Measurements from ENCODE around the gene KMT2C.
"Not testable (repeated sequence)": the region's sequence is repeated elsewhere in the genome, so short reads cannot be mapped to it uniquely, and the experiment has no call there.

Gene KMT2C

DNA sequence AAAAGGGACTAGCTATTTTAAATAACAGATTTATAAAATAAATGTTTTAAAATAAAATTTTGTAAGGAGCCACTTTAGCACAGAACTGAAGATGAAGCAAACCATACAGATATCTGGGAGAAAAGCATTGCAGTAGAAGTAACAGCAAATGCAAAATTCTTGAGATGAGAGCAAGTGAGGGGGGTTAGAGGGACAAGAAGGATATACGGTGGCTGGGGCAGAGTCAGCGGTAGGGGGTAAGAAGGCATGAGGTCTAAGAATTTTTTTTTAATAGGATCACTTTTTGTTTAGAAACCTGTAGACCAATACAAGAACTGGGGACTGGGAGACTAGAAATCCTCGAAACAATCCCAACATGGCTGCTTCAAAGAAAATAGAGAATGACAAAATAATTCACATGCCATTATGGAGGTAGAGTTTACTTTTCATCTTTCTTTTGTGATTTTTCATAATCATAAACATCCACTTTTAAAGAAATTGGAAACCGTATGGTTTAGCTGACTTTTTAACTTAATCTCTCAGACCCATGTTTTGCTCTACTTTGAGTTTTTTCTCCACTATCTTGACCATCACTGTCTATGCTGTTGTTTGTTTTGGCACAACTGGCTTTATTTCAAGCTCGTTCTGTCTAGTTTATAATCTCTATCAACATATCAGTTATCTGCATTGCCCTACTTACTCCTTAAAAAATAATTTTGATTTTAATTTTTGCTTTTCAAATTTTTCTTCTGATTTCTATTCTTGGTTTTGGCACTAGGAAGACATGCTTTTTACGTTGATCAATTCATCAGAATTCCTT, 73.5 kb downstream of the KMT2C start:
- no peak for DNase-seq (ENCODE audit: low read depth, low spot score)

DNA sequence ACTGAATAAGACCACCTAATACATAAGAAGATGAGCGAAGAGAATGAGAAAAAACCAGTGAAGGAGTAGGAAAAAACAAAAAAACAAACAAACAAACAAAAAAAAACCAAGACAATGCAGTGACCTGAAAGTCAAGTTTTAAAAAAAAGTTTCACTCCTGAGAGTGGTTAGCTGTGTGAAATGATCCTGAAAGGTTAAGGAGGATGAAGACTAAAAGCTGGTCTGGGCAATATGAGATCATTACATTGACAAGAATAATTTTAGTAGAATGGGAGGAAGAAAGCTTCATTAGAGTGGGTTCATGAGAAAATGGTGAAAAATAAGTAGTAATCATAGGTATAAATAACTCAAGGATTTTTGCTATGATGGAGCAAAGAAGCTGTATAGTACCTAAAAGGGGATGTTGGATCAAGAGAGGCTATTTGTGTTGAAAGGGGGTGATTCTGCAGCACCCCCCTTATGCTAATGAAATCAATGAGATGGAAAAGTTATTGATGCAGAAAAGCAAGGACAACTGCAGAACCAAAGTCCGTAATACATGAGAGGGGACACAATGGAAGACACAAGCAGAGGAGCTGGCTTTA, 80.2 kb downstream of the KMT2C start:
- DNase-seq (ENCODE audit: low read depth, low spot score): no peak

DNA sequence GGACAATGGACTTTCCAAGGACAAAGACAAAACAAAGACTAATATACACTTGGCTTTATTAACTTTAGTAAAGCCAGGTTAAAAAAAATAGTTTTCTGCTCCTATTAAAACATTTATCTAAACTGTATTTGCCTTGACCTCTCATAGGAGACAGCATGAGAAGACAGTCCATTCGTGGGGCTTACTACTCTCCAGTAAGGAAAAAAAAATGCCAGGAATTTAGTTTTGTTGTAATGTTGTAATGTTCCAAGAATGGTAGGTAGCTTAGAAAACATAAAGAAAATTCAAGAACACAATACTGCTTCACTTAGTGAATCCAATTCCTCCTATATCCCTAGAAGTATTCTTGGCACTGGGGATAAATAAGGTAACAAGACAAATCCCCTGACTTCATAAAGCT, 81.7 kb downstream of the KMT2C start:
- DNase-seq (ENCODE audit: low read depth, low spot score): no peak

DNA sequence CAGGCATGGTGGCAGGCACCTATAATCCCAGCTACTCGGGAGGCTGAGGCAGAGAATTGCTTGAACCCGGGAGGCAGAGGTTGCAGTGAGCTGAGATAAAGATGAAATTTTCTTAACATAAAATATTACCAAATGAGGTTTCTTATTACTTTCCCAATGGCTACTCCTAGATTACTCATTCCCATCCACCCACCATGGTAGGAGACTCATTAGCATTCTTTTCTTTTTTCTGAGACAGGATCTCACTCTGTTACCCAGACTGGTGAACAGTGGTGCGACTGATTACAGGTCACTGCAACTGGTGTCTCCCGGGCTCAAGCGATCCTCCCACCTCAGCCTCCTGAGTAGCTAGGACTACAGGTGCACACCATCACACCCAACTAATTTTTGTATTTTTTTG, 82.5 kb downstream of the KMT2C start:
- DNase-seq (ENCODE audit: low read depth, low spot score): not testable (repeated sequence)

DNA sequence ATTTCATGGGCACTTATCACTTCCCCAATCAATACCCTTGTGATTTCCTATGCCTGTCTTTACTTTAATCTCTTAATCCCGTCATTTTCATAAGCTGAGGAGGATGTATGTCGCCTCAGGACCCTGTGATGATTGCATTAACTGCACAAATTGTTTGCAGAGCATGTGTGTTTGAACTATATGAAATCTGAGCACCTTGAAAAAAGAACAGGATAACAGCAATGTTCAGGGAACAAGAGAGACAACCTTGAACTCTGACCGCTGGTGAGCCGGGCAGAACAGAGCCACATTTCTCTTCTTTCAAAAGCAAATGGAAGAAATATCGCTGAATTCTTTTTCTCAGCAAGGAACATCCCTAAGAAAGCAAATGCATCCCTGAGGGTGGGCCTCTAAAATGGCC, 84.1 kb downstream of the KMT2C start:
- not testable (repeated sequence) for DNase-seq (ENCODE audit: low read depth, low spot score)

DNA sequence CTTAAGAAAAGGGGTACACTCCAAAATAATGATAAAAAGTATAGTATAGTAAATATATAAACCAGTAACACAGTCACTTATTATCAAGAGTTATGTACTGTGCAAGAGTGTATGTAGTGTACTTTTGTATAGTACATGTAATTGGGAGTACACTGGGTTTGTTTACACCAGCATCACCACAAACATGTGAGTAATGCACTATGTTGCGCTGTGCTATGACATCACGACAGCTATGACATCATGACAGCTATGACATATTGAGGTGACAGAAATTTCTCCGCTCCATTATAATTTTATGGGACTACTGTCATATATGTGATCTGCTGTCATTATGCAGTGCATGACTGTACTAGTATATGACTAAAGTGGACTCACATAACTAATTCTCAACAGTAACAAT, 84.6 kb downstream of the KMT2C start:
- no peak for DNase-seq (ENCODE audit: low read depth, low spot score)

DNA sequence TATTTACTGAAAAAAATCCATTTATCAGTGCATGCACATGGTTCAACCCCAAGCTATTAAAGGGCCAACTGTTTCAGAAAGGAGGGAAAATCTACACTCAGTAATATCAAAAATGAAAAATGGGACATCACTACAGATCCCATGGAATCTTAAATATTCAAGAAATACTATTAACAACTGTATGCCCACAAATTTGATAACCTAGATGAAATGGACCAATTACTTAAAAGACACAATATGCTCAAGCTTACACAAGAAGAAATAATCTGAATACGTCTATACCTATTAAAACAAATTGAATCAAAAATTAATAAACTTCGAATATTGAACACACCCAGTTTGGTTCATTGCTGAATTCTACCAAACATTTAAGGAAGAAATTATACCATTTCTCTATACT, 87.9 kb downstream of the KMT2C start:
- no peak for DNase-seq (ENCODE audit: low read depth, low spot score)

DNA sequence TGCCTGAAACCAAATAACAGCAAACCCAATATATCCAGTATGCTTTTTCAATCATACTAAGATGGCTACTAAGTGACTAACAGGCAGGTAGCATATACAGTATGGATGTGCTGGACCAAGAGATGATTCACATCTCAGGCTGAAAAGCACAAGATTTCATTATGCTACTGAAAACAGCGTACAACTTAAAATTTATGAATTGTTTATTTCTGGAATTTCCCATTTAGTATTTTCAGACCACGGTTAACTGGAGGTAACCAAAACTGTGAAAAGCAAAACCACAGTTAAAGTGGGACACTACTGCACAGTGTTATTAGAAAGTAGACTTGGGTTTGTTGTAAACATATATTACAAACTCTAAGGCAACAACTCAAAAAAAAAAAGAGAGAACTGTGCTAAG, 91.5 kb downstream of the KMT2C start:
- DNase-seq (ENCODE audit: low read depth, low spot score): no peak

DNA sequence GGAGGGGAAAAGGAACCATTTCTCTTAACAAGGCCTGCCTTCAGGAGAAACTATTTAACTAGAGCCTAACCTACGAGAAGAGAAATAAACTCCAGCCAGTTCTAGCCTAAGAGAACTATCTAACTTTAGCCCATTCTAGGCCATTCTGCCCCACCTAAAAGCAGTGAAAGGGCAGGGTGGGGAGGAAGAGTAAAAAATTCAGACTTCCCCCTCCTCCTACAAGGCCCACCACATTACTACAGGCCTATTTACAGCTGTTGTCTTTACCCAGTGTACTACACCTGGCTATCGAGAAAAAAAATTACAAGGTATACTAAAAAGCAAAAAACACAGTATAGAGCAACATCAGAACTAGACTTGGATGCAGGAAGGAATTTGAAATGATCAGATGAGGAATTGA, 93.0 kb downstream of the KMT2C start:
- no peak for DNase-seq (ENCODE audit: low read depth, low spot score)

DNA sequence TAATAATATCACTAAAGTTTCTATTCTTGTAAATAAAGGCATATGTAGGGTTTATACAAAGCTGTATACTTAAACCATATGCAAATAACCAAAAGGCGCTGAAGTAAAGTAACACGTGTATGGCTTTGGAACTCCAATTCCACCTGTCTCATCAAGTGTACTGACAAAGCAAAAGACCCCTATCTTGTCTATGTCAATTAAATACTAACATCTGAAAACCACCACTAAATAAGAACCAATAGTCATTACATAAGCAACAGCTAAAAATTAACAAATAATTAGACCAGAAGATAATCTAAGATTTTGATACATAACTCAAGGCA, 93.9 kb downstream of the KMT2C start:
- DNase-seq (ENCODE audit: low read depth, low spot score): no peak

DNA sequence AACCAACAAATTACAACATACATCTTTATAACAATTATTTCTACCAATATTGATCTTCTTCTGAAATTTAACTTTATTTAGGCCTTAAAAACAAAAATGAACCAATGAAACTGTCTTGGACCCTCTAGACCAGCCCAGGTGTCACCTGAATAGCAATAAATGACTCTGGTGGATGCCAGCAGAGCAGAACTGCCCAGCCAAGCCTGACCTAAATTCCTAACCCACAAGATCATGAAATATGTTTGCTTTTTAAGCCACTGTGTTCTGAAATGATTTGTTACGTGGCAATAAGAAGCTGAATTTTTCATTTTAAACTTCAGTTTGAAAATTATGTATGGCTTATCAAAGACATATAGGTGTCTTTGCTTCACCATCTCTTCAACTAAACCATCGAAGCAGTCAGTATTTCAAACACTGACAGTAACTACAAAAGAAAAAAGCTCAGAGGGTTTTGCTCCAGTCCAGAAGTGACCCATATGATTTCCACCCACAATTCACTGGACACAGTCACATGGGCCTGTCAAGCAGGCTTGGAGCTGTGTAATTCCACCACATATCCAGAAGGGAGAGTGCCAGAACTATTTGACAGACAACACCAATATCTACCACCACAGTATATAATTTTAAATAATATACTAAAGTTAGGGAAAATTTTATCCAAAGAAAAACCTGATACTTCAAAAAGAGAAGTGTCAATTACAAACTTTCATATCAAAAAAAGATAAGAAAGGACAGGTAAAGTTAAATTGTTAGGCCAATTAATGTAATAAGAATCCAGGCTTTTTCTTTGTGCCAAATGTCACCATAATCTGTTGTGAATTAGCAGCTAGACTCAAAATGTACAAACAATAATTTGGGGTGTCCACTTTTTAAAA, 94.5 kb downstream of the KMT2C start:
- no peak for DNase-seq (ENCODE audit: low read depth, low spot score)

DNA sequence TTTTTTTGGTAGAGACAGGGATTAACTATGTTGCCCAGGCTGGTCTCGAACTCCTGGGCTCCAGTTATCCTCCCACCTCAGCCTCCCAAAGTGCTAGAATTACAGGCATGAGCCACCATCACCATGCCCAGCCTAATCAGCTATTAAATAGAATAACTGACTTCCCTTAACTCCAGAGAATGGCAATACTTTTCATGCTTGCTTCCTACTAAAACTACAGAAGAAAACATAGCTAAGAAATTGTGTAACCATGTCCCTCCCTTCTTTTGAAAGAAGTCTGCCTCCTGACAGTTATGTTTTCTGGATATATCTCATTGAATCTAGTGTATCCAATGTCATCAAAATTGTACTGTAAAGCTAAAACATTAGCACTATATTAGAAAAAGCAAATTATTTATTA, 95.6 kb downstream of the KMT2C start:
- DNase-seq (ENCODE audit: low read depth, low spot score): no peak

DNA sequence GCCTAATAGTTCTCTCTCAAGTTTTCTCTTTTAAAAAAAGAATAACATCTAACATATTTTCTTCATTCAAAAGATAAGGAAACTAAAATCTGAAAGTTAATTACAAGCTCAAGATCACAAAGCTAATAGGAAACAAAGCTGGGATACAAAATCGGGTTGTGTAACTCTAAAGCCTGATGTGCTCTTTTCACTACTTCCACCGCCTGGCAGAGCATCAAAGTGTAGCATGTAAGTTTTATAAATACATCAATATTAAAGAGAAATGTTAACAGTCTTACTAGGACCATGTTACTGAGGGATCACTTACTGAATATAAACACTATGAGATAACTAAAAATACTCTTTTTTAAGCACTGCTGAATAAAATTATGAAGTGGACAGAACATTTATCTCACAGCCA, 97.2 kb downstream of the KMT2C start:
- DNase-seq (ENCODE audit: low read depth, low spot score): no peak

DNA sequence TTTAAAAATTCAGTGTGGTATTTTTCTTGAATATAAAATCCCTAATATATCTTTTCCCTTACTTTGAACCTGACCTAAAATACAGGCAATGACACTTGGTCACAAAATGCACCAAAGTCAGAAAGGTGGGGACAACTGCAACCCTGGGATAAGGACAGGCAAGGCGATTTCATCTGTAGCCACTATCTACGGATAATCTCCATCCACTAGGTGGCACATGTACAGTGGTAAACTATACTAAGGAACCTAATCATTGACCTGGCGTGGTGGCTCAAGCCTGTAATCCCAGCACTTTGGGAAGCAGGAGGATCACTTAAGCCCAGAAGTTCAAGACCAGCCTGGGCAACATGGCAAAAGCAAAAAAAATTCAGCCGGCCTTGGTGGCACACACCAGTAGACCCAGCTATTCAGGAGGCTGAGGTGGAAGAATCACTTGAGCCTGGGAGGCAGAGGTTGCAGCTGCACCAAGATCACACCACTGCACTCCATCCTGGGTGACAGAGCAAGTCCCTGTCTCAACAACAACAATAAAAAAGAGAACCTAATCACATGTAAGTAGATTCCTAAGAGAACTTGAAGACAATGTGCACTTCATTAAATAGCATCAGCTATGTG, 98.9 kb downstream of the KMT2C start:
- no peak for DNase-seq (ENCODE audit: low read depth, low spot score)

DNA sequence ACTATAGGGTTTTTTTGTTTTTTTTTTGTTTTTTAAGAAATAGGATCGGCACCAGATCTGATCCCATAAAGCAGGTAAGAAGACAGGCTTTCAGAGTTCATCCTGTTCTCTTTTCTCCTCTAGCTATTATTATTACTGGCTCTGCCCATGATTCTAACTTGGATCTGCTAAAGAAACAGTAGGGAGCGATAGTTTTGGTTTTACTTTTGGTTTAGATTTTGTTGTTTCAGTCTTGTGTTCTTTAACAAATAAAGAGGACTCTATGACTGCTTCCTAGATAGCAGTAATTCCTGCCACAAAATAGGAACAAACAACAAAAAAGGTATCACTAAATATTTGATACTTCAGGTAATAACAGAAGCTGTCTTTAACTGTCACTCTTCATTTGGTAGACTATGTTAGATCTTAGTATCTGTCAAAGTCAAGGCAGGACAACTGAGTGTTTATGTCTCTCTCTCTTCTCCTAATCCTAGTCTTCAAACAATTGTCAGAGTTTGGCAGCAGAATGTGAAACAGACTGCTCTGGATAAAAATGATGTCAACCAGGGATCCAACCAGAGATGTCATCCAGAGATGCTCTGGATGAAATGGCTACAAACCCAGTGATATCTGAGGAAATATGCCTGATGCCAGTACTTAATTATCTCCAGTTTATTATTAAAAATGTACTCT, 99.8 kb downstream of the KMT2C start:
- DNase-seq (ENCODE audit: low read depth, low spot score): no peak

DNA sequence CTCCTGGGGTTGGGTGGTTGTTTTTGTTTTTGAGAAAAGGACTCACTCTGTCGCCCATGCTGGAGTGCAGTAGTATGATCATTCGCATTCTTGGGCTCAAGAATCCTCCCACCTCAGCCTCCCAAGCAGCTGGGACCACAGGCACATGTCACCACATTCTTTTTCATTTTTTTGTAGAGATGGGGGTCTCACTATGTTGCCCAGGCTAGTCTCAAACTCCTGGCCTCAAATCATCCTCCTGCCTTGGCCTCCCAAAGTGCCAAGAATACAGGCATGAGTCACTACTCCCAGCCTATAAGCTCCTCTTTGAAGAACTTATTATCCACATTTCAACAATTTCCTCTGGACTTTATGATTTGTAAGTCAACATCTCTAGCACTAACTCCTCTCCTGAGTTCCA, 102.7 kb downstream of the KMT2C start:
- no peak for DNase-seq (ENCODE audit: low read depth, low spot score)

DNA sequence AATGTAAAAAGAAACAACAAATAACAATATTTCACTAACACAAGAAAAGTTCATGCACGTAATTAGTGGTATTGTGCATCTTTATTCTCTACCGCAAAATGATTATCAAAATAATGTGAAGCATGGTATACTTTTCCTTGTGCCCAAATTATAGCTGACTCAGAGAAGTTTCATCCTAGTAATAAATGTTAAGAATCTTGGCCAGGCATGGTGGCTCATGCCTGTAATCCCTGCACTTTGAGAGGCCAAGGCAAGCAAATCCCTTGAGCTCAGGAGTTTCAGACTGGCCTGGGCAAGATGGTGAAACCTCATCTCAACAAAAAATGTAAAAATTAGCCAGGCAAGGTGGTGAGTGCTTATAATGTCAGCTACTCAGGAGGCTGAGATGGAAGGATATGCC, 105.0 kb downstream of the KMT2C start:
- no peak for DNase-seq (ENCODE audit: low read depth, low spot score)

DNA sequence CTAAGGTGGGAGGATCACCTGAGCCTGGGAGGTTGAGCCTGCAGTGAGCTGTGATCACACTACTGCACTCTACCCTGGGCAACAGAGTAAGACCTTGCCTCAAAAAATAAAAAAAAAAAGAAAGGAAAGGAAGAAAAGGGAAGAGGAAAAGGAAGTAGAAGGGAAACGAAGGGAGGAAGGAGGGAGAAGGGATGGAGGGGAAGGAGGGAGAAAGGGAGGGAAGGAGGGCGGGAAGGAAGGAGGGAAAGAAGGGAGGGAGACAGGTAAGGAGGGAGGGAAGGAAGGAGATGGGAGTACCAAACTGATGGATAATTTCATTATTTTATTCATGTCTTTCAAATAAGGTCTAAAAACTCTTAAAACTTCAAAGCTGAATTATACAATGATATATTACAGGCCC, 106.3 kb downstream of the KMT2C start:
- no peak for DNase-seq (ENCODE audit: low read depth, low spot score)

DNA sequence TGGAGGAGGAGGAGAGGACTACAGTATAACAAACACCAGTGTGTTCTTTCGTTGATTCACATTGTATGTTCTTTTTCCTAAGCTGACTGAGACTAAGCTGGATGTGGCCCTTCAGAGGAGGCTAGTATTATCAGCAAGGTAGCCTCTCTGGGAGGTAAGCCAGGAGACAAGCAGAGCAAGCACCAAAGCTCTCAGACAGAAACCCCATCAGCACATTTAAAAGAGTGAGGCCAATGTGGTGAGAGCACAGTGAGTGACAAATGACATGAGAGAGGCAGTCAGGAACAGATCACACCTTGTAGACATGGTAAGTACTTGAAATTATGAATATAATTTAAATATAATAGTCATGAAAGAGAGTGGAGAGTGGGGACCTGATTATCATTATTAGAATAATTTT, 107.6 kb downstream of the KMT2C start:
- no peak for DNase-seq (ENCODE audit: low read depth, low spot score)

DNA sequence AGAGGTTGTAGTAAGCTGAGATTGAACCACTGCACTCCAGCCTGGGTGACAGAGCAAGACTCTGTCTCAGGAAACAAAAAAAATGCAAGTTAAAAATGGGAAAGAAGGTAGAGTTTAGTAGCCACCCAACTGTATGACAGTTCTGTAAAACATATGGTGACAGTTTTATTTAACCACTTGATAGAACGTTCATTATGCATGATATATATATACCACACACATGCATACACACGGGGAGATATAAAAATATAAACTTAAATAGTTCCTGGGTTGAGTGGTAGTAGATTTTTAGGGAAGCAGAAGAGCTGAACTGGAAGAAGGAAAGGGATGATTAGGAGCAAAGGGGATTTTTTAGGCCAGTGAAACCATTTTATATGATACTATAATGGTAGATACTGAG, 120.0 kb downstream of the KMT2C start:
- DNase-seq (ENCODE audit: low read depth, low spot score): no peak

DNA sequence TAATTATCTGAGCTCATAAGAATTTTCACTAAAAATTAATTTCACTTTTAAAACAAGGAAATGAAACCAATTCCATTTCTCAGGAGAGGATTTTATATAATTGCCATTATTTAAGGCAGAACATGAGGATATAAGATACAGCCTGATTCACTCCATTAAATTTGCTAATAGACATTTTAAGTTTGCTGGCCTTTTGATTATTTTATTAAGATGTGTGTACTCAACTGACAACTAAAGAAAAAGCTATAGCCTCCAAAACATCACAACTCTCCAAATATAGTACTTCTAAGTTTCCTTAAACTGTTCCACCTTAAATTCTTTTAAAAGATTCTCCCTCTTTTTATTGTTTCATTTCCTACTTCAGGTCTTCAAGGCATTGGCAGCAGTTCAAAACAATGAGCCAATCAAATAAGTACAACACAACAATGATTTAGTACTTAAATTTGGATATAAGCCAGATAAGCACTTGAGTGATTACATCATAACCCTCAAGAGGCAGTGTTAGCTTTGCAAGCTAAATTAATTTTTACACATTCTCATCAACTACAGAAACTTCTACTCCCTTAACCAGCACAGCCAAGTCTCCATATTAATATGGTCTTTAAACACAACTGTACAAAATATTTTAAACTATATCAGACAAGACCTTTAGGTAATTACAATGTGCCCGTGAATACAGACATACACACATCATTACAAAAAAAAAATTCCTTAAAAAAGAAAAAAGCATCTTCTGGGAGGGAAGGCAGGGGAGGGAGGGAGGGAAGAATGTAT, 121.8 kb downstream of the KMT2C start:
- no peak for DNase-seq (ENCODE audit: low read depth, low spot score)
